Type B pancreatic cell (in vitro differentiated cells): ENCODE results near the gene MZB1. TPM values are rescaled to one million over a fixed set of nuclear protein-coding genes. Genes with fewer than 3 reads are reported as not detected.

Experiments used
- DNase-seq: peaks from one replicate; pipeline ENCODE4 v3.0.0; 2021; ENCODE audit warnings: mixed read lengths; ENCODE audit not compliant: unreplicated experiment; ENCODE audit errors: extremely low spot score
- H3K27ac Mint-ChIP-seq: 2 replicates; pipeline ENCODE4 v1.8.0; 2021; ENCODE audit warnings: mild to moderate bottlenecking, mixed read lengths
- H3K27me3 Mint-ChIP-seq: 2 replicates; pipeline ENCODE4 v1.8.0; 2021; ENCODE audit warnings: mixed read lengths
- H3K36me3 Mint-ChIP-seq: 2 replicates; pipeline ENCODE4 v1.8.0; 2021; ENCODE audit warnings: mixed read lengths
- H3K4me1 Mint-ChIP-seq: one replicate; pipeline ENCODE4 v1.8.0; 2021; ENCODE audit warnings: mixed read lengths; ENCODE audit not compliant: unreplicated experiment
- H3K4me3 Mint-ChIP-seq: 2 replicates; pipeline ENCODE4 v1.8.0; 2021; ENCODE audit warnings: mild to moderate bottlenecking, mixed read lengths
- H3K9me3 Mint-ChIP-seq: 2 replicates; pipeline ENCODE4 v1.8.0; 2021; ENCODE audit warnings: mixed read lengths
- CTCF ChIP-seq: fragments of 200-600 bp; sonication (generic); conservative IDR thresholded peaks from 2 replicates; pipeline ENCODE4 v1.5.0; 2021; ENCODE audit warnings: antibody characterized with exemption, mild to moderate bottlenecking
- long read RNA-seq: library from polyadenylated mRNA; unstranded; transcript quantifications from one replicate; pipeline ENCODE4 v2.0.0, GENCODE V29; 2020
- total RNA-seq: library from RNA; stranded (reverse); gene quantifications from 2 replicates; pipeline ENCODE4 v1.2.1, GENCODE V29; 2021; ENCODE audit warnings: low replicate concordance

The MZB1 gene
- total RNA-seq: 0.22 TPM in 1 of 2 replicates, not detected in the other
- long read RNA-seq: 0 reads

GRCh38 chr5:139389701-139390638 is at the start of gene MZB1:
Gene MZB1 (minus strand): TSS chr5:139389913. CDS start chr5:139389856, 57 bp downstream.
- no peak within 1 kb of the TSS for H3K4me3 Mint-ChIP-seq
- no peak for TF ChIP-seq CTCF
- peaks cover 28% of the 10 kb centered on the region for H3K27me3 Mint-ChIP-seq
- H3K27ac Mint-ChIP-seq: no peak within 1 kb of the TSS
- H3K36me3 Mint-ChIP-seq: no peaks in the 10 kb centered on the region
- H3K9me3 Mint-ChIP-seq: no peaks in the 10 kb centered on the region
- DNase-seq: no peak
- H3K4me1 Mint-ChIP-seq: peaks cover 4% of the 10 kb centered on the region

GRCh38 chr5:139439013-139439903 is 49.5 kb upstream of the MZB1 start, which contains the start of gene DNAJC18:
Gene DNAJC18 (minus strand): TSS chr5:139439525. CDS start chr5:139439445, 80 bp downstream.
- Mint-ChIP-seq H3K36me3 (peaks cover 8% of the 10 kb centered on the region), H3K4me1 (peaks cover 20% of the 10 kb centered on the region), H3K27ac (peak within 1 kb of the TSS; percentile 92), H3K27me3 (peaks cover 11% of the 10 kb centered on the region), H3K9me3 (no peaks in the 10 kb centered on the region), H3K4me3 (peak within 1 kb of the TSS; percentile 99)
- no peak for TF ChIP-seq CTCF
- peak; percentile 93 for DNase-seq

GRCh38 chr5:139438707-139439012 is 48.9 kb upstream of the MZB1 start:
- H3K9me3 Mint-ChIP-seq: no peaks in the 10 kb centered on the region
- H3K27me3 Mint-ChIP-seq: peaks cover 9% of the 10 kb centered on the region
- peak overlapping the region; percentile 92 for H3K27ac Mint-ChIP-seq
- TF ChIP-seq CTCF: no peak
- peak overlapping the region; percentile 99 for H3K4me3 Mint-ChIP-seq
- peaks cover 15% of the 10 kb centered on the region for H3K4me1 Mint-ChIP-seq
- peaks cover 8% of the 10 kb centered on the region for H3K36me3 Mint-ChIP-seq
- DNase-seq: no peak

GRCh38 chr5:139435676-139436075 is 46.0 kb upstream of the MZB1 start:
- no peak for DNase-seq
- Mint-ChIP-seq H3K27me3 (no peaks in the 10 kb centered on the region), H3K4me1 (peaks cover 13% of the 10 kb centered on the region), H3K36me3 (peaks cover 8% of the 10 kb centered on the region), H3K9me3 (no peaks in the 10 kb centered on the region), H3K4me3 (no peak overlapping the region), H3K27ac (no peak overlapping the region)
- no peak for TF ChIP-seq CTCF

GRCh38 chr5:139431706-139432105 is 42.0 kb upstream of the MZB1 start:
- H3K27ac Mint-ChIP-seq: no peak overlapping the region

More at GRCh38 chr5:139431706-139432105, 42.0 kb upstream of the MZB1 start:
- no peaks in the 10 kb centered on the region for H3K9me3 Mint-ChIP-seq
- H3K36me3 Mint-ChIP-seq: peaks cover 3% of the 10 kb centered on the region
- H3K27me3 Mint-ChIP-seq: no peaks in the 10 kb centered on the region
- TF ChIP-seq CTCF: no peak
- H3K4me3 Mint-ChIP-seq: no peak overlapping the region
- no peaks in the 10 kb centered on the region for H3K4me1 Mint-ChIP-seq
- DNase-seq: no peak
